GM12872 (cell line): Measurements from ENCODE around the gene POU3F4.
A peak's percentile ranks its signal among the peaks of the same experiment; 100 is the strongest.

Experiments used
- CTCF ChIP-seq: IDR thresholded peaks from 3 replicates; pipeline ENCODE4 v1.5.1; 2011; ENCODE audit warnings: low read depth, mild to moderate bottlenecking, low read length, moderate library complexity; ENCODE audit not compliant: insufficient read depth

Gene POU3F4

GRCh38 chrX:83508006-83508405 lies at the start of gene POU3F4:
Gene POU3F4 (plus strand): TSS chrX:83508290. CDS start chrX:83508325, 35 bp downstream.
- TF ChIP-seq CTCF: no peak

GRCh38 chrX:83469551-83469950 lies 38.5 kb upstream of the POU3F4 start:
- TF ChIP-seq CTCF: peak; percentile 50; the same call in 2 of the 3 replicates

GRCh38 chrX:83495898-83496297 lies 12.2 kb upstream of the POU3F4 start:
- no peak for TF ChIP-seq CTCF

GRCh38 chrX:83501003-83501402 lies 7.1 kb upstream of the POU3F4 start:
- no peak for TF ChIP-seq CTCF

- TF ChIP-seq CTCF: no peak
These were observed 6.6 kb upstream of the POU3F4 start for GRCh38 chrX:83501530-83501929.

- TF ChIP-seq CTCF: no peak
These were observed 3.2 kb upstream of the POU3F4 start for GRCh38 chrX:83504721-83505479.

GRCh38 chrX:83508526-83509253 lies 600 bp downstream of the POU3F4 start:
- no peak for TF ChIP-seq CTCF
